Measurements from ENCODE around the gene CANT1.

GRCh38 chr17:78997881-78998280, 11.7 kb downstream of the CANT1 start:
- TF ChIP-seq USF2 (CRISPR knock-in tag; IDR thresholded peaks at IDR 0.05) = no peak
- TF ChIP-seq ELF4 (CRISPR knock-in tag; IDR thresholded peaks at IDR 0.05; ENCODE audit: low read depth) = no peak
- TF ChIP-seq CTCF (IDR thresholded peaks at IDR 0.05) = no peak
- no peak for TF ChIP-seq CREM (CRISPR knock-in tag; IDR thresholded peaks at IDR 0.05)
- TF ChIP-seq SP1 (CRISPR knock-in tag; conservative IDR thresholded peaks at IDR 0.05) = no peak
- TF ChIP-seq NFYB (CRISPR knock-in tag; conservative IDR thresholded peaks at IDR 0.05; ENCODE audit: low read depth) = no peak
- no peak for TF ChIP-seq NR2C2 (CRISPR knock-in tag; IDR thresholded peaks at IDR 0.05)
- TF ChIP-seq MAX (CRISPR knock-in tag; IDR thresholded peaks at IDR 0.05) = no peak
- no peak for TF ChIP-seq IRF2 (CRISPR knock-in tag; IDR thresholded peaks at IDR 0.05; ENCODE audit: borderline replicate concordance, low read depth)
- TF ChIP-seq ZNF512 (CRISPR knock-in tag; IDR thresholded peaks at IDR 0.05; ENCODE audit: borderline replicate concordance) = no peak
